CD4-positive, alpha-beta T cell treated with Interleukin-4 for 4 hours (primary cell): ENCODE data around the gene LRRC42.

Source experiments
- DNase-seq: peaks from one replicate; pipeline ENCODE4 v3.0.0-alpha.2; 2020

LRRC42 gene

DNA sequence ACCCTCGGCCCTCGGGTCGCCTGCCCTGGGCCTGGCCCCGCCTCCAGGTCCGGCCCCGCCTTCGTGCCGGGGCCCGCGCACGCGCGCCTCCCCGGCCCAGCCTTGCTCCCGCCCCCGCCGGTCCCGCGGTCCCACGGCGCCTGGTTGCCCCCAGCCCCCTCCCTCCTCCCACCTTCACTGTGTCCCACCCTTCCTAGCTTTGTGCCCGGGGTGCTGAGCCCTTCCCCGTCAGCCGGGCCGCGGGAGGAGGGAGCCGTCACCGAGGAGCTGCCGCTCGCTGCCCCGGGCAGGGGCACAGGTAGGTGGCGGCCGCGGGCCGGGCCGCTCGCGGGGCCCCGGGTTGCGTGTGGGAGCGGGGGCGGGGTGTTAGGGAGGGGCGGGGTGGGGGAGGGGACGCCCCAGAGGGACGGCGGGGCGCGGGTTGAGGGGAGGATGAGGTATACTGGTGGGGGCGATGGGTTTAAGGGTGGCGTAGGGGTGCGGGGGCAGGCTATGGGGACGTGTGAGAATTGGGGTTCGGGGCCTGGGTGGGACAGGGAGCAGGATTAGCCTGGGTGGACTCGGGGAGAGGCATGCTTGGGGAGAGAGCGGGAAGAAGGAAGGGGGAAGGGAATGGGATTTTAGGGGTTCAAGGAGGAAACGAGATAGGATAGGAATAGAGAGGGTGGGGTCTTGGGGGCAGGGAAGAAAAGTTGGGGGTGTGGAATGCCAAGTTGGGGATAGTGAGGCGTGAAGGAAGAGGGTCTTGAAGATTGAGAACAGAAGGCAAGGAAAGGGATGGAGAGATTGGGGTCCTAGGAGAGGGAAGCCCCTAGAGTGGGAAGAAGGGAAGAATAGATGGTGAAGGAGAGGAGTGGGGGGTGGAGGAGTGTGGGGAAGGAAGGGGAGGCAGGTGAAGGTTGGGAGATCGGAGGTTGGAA, at the start of gene LRRC42:
LRRC42 (plus strand) TSS at position 99 of the 920 bp plus-strand sequence. CDS start 5,650 bp downstream, outside the sequence.
- no peak for DNase-seq

DNA sequence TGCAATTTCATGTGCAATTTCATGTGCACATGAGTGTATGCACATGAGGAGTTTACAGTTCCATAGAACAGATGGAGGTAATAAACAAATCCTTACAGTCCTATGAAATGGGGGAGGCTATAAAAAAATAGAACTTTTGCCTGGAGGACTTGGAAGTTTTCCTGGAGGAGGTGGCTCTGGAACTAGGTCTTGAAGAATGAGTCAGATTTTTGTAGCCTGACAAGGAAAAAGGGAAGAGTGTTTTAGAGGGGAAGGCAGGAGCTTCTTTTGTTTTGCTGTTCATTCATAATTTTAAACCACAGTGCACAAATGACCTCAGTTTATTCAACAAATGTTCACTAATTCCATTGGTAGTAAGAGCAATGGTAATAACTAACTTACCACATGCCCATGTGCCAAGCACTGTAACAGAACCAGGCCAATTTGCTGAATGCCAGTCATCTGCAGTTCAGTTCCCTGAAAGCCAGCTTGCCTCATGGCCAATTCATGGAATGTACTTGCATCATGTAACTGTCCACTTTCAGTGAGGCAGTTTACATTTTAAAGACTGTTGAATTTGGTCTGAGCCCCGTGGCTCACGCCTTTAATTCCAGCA, 49.4 kb upstream of the LRRC42 start:
- DNase-seq, result no peak

- no peak for DNase-seq
Observed at GRCh38 chr1:53899206-53899628, 46.9 kb upstream of the LRRC42 start.

DNA sequence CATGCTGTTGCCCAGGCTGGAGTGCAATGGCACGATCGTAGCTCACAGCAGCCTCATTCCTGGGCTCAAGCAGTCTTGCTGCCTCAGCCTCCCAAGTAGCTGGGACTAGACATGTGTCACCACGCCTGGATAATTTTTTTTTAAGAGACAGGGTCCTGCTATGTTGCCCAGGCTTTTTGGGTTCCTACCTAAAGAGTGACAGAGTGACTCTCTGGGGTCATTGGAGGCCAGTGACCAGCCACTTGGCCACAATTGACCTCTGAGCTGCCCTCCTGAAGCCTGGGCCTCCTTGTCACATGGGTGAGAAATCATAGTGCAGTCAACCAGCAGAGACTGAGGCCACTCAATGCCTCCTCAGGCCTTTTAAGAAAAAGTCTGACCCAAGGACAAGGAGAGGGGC, 46.4 kb upstream of the LRRC42 start:
- no peak for DNase-seq

GRCh38 chr1:53902235-53903138, 43.7 kb upstream of the LRRC42 start:
- no peak for DNase-seq

DNA sequence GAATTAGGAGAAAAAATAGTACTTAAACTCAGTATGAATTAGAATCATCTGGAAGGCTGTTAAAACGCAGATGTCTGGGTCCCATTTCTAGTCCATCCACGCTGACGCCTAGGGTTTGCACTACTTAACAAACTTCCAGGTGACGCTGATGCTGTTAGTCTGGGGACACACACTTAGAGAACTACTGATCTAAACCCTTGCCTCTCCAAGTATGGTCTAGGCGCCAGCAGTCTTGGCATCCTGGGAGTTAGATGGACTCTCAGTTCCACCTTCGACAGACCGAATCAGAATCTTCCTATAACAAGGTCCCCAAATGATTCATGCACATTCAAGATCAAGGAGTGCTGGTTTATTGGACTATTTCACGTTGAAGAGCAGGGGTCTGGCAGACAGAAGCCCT, 40.6 kb upstream of the LRRC42 start:
- no peak for DNase-seq

DNA sequence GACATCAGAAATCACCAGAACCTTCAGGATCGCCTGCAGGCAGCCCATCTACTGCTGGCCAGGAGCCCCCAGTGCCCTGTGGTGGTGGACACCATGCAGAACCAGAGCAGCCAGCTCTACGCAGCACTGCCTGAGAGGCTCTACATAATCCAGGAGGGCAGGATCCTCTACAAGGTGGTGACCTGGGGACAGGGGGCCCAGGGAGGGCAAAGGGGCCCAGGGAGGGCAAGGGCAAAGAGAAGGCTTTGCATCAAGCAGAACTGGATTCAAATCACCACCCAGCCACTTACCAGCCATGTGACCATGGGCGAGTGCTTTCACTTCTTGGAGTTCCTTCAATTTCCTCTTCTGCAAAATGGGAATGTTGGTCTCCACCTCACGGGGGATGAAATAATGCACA, 40.0 kb upstream of the LRRC42 start:
- no peak for DNase-seq

DNA sequence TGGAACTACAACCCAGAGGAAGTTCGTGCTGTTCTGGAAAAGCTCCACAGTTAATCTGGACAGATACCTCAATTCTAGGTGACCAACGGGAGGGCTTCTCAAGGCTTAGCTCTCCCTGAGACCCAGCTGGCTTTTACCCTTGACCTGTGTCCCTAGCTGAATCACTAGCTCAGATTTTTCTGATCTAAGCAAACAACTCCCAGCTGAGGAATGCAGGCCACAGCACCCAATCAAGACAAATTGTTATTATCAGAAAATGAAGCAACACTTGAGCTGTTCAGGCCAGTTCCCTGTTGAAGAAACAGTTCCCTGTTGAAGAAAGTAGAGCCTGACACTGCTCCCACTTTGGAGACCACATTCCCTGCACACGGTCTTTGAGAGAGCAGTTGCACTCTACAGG, 36.2 kb upstream of the LRRC42 start:
- no peak for DNase-seq

GRCh38 chr1:53911442-53911841, 34.7 kb upstream of the LRRC42 start:
- no peak for DNase-seq

GRCh38 chr1:53913352-53914033, 32.7 kb upstream of the LRRC42 start:
- DNase-seq, result no peak

DNA sequence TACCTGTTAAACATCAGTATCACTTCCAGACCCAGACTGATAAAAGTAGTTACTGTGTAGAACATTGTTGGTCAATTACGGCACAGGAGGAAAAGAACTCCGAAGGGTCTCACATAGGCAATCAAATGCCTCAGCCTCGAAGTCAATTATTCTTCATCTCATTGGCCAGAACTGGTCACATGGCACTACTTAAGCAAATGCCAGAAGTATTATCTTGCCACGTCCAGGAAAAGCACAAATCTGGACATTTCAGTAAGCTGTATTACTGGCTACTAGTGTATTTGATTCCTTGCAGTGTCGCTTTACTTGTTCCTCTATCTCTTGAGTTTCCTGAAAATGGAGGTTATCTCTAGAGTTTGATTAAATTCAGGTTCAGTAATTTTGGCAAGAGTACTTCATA, 27.8 kb upstream of the LRRC42 start:
- no peak for DNase-seq

GRCh38 chr1:53919675-53920066, 26.5 kb upstream of the LRRC42 start:
- no peak for DNase-seq

- no peak for DNase-seq
Observed at GRCh38 chr1:53927376-53927881, 18.7 kb upstream of the LRRC42 start.

- DNase-seq, result no peak
Observed at GRCh38 chr1:53929246-53929960, 16.7 kb upstream of the LRRC42 start.

- DNase-seq, result no peak
Observed at GRCh38 chr1:53930932-53931331, 15.2 kb upstream of the LRRC42 start.

DNA sequence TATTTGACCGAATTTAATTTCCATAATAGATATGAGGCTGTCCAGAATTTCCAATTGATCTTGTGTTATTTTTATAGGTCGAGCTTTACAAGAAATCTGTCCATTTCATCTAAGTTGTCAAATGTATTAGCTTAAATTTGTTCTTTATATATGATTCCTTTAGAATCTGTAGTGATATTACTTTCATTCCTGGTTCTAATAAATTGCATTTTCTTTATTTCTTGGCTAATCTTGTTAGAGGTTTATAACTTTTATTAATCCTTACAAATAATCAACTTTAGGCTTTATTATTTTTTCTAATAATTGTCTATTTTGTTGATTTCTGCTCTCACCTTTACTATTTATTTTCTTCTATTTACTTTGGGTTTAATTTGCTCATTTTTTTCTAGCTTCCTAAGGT, 14.6 kb upstream of the LRRC42 start:
- DNase-seq, result no peak

- no peak for DNase-seq
Observed at GRCh38 chr1:53934170-53934765, 11.9 kb upstream of the LRRC42 start.

DNA sequence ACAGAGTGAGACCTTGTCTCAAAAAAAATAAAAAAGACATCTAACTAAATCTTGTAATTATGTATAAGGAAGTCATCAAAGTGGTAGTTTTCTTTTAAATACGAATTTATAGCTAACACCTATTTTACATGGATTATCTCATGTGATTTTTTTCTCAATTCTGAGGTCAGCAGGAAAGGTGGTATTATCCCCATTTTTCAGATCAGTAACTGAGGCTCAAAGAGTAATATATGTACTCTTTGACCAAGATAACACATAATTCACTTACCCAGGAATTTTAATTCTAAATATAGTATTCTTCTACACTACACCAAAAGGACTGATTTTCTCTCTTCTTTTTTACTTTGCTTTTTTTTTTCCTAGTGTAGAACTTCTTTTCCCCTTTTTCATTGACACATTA, 9.7 kb upstream of the LRRC42 start:
- DNase-seq, result no peak

GRCh38 chr1:53938136-53938830, 7.9 kb upstream of the LRRC42 start:
- no peak for DNase-seq

- DNase-seq, result no peak
Observed at GRCh38 chr1:53942127-53942957, 3.8 kb upstream of the LRRC42 start.
